ENCODE measurements around the gene SH3BP1. TPM values are rescaled to one million over a fixed set of nuclear protein-coding genes. Genes with fewer than 3 reads are reported as not detected.
A peak's percentile ranks its signal among the peaks of the same experiment; 100 is the strongest.

Gene SH3BP1
- total and polyA plus RNA-seq, 8 donors: 1.6 to 135 (median 9.5) TPM; not detected in 1

DNA sequence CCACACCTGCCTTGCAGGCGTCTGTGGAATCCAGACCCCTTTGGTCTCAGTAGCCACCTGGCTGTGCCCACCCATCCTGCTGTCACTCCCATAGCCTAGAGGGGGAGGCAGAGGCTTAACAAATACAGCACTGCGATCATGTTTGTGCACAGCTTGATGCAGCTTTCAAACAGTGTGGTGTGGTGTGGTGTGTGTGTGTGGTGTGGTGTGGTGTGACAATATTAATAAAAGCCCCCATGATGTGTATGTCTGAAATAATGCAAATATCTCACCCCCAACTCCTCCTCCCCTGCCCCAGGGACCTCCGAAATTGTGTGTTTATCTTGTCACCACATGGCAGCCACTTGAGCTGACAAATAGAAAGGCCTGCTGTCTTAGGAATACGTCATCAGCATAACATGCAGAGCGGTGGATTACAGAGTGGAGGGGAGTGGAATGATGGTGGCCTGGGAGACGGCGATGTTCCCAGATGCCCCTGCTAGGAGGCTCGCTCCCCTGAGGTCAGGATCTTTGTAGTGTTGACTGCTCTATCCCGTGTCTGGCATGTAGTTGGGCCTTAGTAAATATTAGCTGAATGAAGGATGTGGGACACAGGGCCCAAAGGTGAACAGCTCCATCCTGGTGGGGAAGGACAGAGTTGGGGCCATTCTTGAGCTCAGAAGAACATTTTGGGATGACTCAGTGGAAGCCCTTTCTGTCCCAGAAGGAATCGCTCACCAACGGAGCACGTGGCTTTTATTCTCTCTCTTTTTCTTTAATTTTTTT is 21.9 kb downstream of the SH3BP1 start:
- no peaks in the 10 kb centered on the region for H3K9me3 ChIP-seq
- H3K36me3 ChIP-seq: peaks cover 8 to 14% (median 12%) of the 10 kb centered on the region in 4 donors
- H3K4me1 ChIP-seq: peaks cover 32 to 63% (median 40%) of the 10 kb centered on the region in 4 donors
- H3K27ac ChIP-seq: peak overlapping the region; percentile 53 to 88 (median 76)
- peak overlapping the region in 1 of 4 donors; percentile 13 for H3K4me3 ChIP-seq
- TF ChIP-seq, protein P1, sequence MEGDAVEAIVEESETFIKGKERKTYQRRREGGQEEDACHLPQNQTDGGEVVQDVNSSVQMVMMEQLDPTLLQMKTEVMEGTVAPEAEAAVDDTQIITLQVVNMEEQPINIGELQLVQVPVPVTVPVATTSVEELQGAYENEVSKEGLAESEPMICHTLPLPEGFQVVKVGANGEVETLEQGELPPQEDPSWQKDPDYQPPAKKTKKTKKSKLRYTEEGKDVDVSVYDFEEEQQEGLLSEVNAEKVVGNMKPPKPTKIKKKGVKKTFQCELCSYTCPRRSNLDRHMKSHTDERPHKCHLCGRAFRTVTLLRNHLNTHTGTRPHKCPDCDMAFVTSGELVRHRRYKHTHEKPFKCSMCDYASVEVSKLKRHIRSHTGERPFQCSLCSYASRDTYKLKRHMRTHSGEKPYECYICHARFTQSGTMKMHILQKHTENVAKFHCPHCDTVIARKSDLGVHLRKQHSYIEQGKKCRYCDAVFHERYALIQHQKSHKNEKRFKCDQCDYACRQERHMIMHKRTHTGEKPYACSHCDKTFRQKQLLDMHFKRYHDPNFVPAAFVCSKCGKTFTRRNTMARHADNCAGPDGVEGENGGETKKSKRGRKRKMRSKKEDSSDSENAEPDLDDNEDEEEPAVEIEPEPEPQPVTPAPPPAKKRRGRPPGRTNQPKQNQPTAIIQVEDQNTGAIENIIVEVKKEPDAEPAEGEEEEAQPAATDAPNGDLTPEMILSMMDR (IDR thresholded peaks at IDR 0.05): peak in 2 of 7 experiments; percentile 21 to 27
- no peak for TF ChIP-seq EP300 (IDR thresholded peaks at IDR 0.05)
- no peak for TF ChIP-seq POLR2A (IDR thresholded peaks at IDR 0.05)
- peak in 1 of 3 donors; percentile 66 for TF ChIP-seq POLR2AphosphoS5 (IDR thresholded peaks at IDR 0.05)
- intact Hi-C loops (cut with DNase I; ENCODE audit: low total_unique reads): no loop called here
- WGBS, 5 donors: 30 to 50% (median 38%) methylated on average over 12 of the region's 12 CpGs
- no peaks in the 10 kb centered on the region for H3K27me3 ChIP-seq
- DNase-seq: peak in 1 of 2 donors; percentile 87

DNA sequence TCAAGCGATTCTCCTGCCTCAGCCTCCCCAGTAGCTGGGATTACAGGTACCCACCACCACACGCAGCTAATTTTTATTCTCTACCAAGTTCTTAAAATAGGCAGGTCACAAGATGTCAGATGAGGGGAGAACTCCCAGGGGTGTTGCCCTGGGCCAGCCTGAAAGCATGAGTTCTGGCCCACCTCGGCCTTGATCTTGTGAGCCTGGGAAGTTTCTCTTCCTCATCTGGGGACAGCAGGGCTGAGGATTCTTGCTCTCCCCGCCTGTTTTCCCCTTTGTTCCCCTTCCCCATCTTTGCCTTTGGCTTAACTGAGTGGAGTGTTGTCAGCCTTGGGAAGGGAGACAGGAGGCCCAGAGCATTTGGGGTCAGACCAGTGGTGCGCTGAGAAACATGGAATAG is 22.6 kb downstream of the SH3BP1 start:
- intact Hi-C loops (cut with DNase I; ENCODE audit: low total_unique reads): no loop called here
- no peak for DNase-seq
- WGBS, 5 donors: 76 to 88% (median 85%) methylated on average over 5 of the region's 5 CpGs
- H3K9me3 ChIP-seq: no peaks in the 10 kb centered on the region
- TF ChIP-seq POLR2AphosphoS5 (IDR thresholded peaks at IDR 0.05): no peak
- TF ChIP-seq, protein P1 (IDR thresholded peaks at IDR 0.05): no peak
- TF ChIP-seq POLR2A (IDR thresholded peaks at IDR 0.05): no peak
- no peak for TF ChIP-seq EP300 (IDR thresholded peaks at IDR 0.05)
- no peak overlapping the region for H3K4me3 ChIP-seq
- no peaks in the 10 kb centered on the region for H3K27me3 ChIP-seq
- peak overlapping the region; percentile 14 to 88 (median 76) for H3K27ac ChIP-seq
- peaks cover 32 to 63% (median 40%) of the 10 kb centered on the region in 4 donors for H3K4me1 ChIP-seq
- peaks cover 8 to 19% (median 17%) of the 10 kb centered on the region in 4 donors for H3K36me3 ChIP-seq

GRCh38 chr22:37663521-37664140 is 24.2 kb downstream of the SH3BP1 start:
- DNase-seq: no peak
- Histone ChIP-seq H3K4me1 (peaks cover 24 to 67% (median 33%) of the 10 kb centered on the region in 4 donors), H3K9me3 (no peaks in the 10 kb centered on the region), H3K27me3 (no peaks in the 10 kb centered on the region), H3K4me3 (no peak overlapping the region), H3K36me3 (peaks cover 8 to 19% (median 17%) of the 10 kb centered on the region in 4 donors), H3K27ac (peak overlapping the region in 4 of 5 donors; percentile 66 to 88 (median 82))
- intact Hi-C loops (cut with DNase I; ENCODE audit: low total_unique reads): no loop called here
- TF ChIP-seq, protein P1 (IDR thresholded peaks at IDR 0.05): no peak
- TF ChIP-seq POLR2A (IDR thresholded peaks at IDR 0.05) (no peak), POLR2AphosphoS5 (IDR thresholded peaks at IDR 0.05) (no peak), EP300 (IDR thresholded peaks at IDR 0.05) (no peak)
- 65 to 77% (median 71%) methylated on average over 15 to 16 of the region's 16 CpGs for WGBS, 5 donors

DNA sequence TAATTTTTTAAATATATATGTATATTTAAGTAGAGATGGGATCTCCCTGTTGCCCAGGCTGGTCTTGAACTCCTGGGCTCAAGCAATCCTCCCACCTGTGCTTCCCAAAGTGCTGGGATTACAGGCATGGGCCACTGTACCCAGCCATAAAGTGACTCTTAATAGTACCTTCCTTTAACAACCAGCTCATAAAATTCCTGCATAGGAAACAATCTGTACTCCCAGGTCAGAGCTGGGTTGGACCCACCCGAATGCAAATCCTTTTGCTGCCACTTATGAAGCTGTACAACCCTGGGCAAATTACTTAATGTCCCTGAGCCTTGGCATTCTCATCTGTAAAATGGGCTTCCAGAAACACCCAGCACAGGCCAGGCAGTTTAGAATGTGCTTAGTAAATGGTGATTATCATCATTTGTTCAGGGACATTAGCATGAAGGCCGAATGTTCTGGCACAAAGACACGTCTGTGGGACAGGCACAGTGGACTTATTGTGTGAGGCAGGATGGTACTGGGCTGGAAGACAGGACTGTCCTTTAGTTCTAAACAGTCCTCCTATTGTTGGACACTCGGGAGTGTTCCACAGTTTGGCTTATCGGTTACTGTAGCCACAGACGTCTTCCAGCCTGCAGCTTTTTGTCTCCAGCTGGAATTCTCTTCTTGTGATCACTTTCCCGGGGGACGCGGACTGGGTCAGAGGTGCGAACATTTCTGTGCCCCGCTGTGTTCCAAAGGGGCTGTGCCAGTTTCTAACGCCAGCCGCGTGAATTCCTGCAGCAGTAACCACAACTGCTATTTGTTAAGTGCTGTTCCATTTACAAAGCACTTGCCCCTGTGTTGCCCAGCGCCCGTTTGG is 25.0 kb downstream of the SH3BP1 start:
- TF ChIP-seq POLR2A (IDR thresholded peaks at IDR 0.05) (no peak), POLR2AphosphoS5 (IDR thresholded peaks at IDR 0.05) (no peak), EP300 (IDR thresholded peaks at IDR 0.05) (no peak)
- TF ChIP-seq, protein P1 (IDR thresholded peaks at IDR 0.05): no peak
- H3K9me3 ChIP-seq: no peaks in the 10 kb centered on the region
- H3K4me1 ChIP-seq: peaks cover 21 to 63% (median 32%) of the 10 kb centered on the region in 4 donors
- intact Hi-C loops (cut with DNase I; ENCODE audit: low total_unique reads): no loop called here
- H3K27me3 ChIP-seq: no peaks in the 10 kb centered on the region
- H3K27ac ChIP-seq: peak overlapping the region in 4 of 5 donors; percentile 4 to 88 (median 50)
- 69 to 78% (median 72%) methylated on average over 16 of the region's 16 CpGs for WGBS, 5 donors
- no peak for DNase-seq
- peaks cover 8 to 19% (median 17%) of the 10 kb centered on the region in 4 donors for H3K36me3 ChIP-seq
- no peak overlapping the region for H3K4me3 ChIP-seq

Measured in stomach (tissue), 9 donors.